HepG2 (cell line): ENCODE measurements around the gene SLC20A1. TPM values are rescaled to one million over a fixed set of nuclear protein-coding genes. Genes with fewer than 3 reads are reported as not detected.

Source experiments
- ATAC-seq: fragments of 200-7000 bp; cut with Tn5 transposase; 3 replicates; pipeline ENCODE4 v1.9.1; 2020; ENCODE audit warnings: mild to moderate bottlenecking, moderate library complexity
- BruUV-seq: library from RNA; stranded (reverse); fragments of 400-500 nt; replicated peaks from 2 replicates; lab custom pipeline; 2021; lab: Mats Ljungman, UMichigan
- CTCF ChIA-PET: fragments of 300-600 bp; formaldehyde crosslinking; extraction: SDS; loops from one replicate; lab custom pipeline; 2021; ENCODE audit warnings: low total read pairs, inconsistent platforms, low intra/inter-chr PET ratio; lab: Yijun Ruan, JAX
- POLR2A ChIA-PET: fragments of 350-600 bp; sonication (Branson Sonifier 250); formaldehyde crosslinking; loops from one replicate; lab custom pipeline; 2020; ENCODE audit warnings: antibody characterized with exemption, inconsistent platforms; lab: Yijun Ruan, JAX
- DNase-seq: peaks from one replicate; pipeline ENCODE4 v3.0.0-alpha.2; 2015; ENCODE audit warnings: low spot score
- FAIRE-seq: peaks from 3 replicates; lab custom pipeline; 2011; peaks lifted over from hg19 to GRCh38; lab: Jason Lieb, UNC
- H2AFZ ChIP-seq: one replicate; pipeline ENCODE4 v1.6.1; 2011; ENCODE audit warnings: low read length, inconsistent platforms
- H3K27ac ChIP-seq: fragments of 300-600 bp; 3 replicates; pipeline ENCODE4 v1.8.0; 2011; ENCODE audit warnings: mixed run types, mild to moderate bottlenecking, mixed read lengths, low read length, inconsistent platforms; ENCODE audit not compliant: insufficient read depth; ENCODE audit errors: extremely low read length
- H3K27me3 ChIP-seq, 2 experiments: fragments of 200-600 bp in 1 of 2; 2 replicates in 1 of 2; 3 replicates in 1 of 2; pipeline versions ENCODE4 v1.6.0 to v1.8.0; 2011; ENCODE audit warnings: low read length in 2 of 2, mild to moderate bottlenecking in 2 of 2, moderate library complexity in 2 of 2, inconsistent platforms in 1 of 2; ENCODE audit not compliant: insufficient read depth in 2 of 2, control insufficient read depth in 1 of 2
- H3K36me3 ChIP-seq, 2 experiments: fragments of 200-600 bp in 1 of 2; replicated peaks in 1 of 2; 2 replicates in 1 of 2; 3 replicates in 1 of 2; pipeline versions ENCODE4 v1.5.1 to v1.8.0; 2011; ENCODE audit warnings: low read length in 2 of 2, inconsistent platforms in 1 of 2; ENCODE audit not compliant: insufficient read depth in 2 of 2, control insufficient read depth in 1 of 2
- H3K4me1 ChIP-seq: 2 replicates; pipeline ENCODE4 v1.5.1; 2012; ENCODE audit warnings: low read length, inconsistent platforms; ENCODE audit not compliant: insufficient read depth
- H3K4me2 ChIP-seq: 2 replicates; pipeline ENCODE4 v1.6.0; 2011; ENCODE audit warnings: low read depth, low read length, inconsistent platforms
- H3K4me3 ChIP-seq, 3 experiments: fragments of 200-600 bp in 1 of 3; sonication (generic), shearing (Covaris generic) in 1 of 3; replicated peaks in 1 of 3; 2 replicates each; pipeline ENCODE4 v1.5.1; 2011 to 2016; ENCODE audit warnings: low read length in 3 of 3, inconsistent platforms in 2 of 3, low read depth in 2 of 3, mild to moderate bottlenecking in 2 of 3, control low read depth in 1 of 3, mixed read lengths in 1 of 3; ENCODE audit not compliant: insufficient read depth in 1 of 3
- H3K79me2 ChIP-seq: one replicate; pipeline ENCODE4 v1.6.1; 2011; ENCODE audit warnings: low read length, inconsistent platforms; ENCODE audit not compliant: insufficient read depth
- H3K9ac ChIP-seq: 2 replicates; pipeline ENCODE4 v1.6.0; 2011; ENCODE audit warnings: mild to moderate bottlenecking, low read depth, low read length, inconsistent platforms; ENCODE audit not compliant: insufficient read depth
- H3K9me3 ChIP-seq: 2 replicates; pipeline ENCODE4 v1.5.1; 2012; ENCODE audit warnings: mild to moderate bottlenecking, low read length
- H4K20me1 ChIP-seq: 2 replicates; pipeline ENCODE4 v1.6.0; 2011; ENCODE audit warnings: inconsistent platforms, mild to moderate bottlenecking, low read length, moderate library complexity; ENCODE audit not compliant: insufficient read depth
- BCL6 ChIP-seq: IDR thresholded peaks from 2 replicates; pipeline ENCODE4 v1.6.1; 2016; ENCODE audit warnings: missing genetic modification reagents, missing compliant biosample characterization
- CENPX ChIP-seq: sonication (generic); formaldehyde crosslinking; IDR thresholded peaks from 2 replicates; pipeline ENCODE4 v1.9.0; 2021; ENCODE audit warnings: mild to moderate bottlenecking, missing genetic modification reagents, moderate library complexity
- FOXJ3 ChIP-seq: sonication (generic); formaldehyde crosslinking; IDR thresholded peaks from 2 replicates; pipeline ENCODE4 v1.4.0; 2020; ENCODE audit warnings: missing genetic modification reagents, mild to moderate bottlenecking, borderline replicate concordance
- GLI4 ChIP-seq: sonication (generic); formaldehyde crosslinking; IDR thresholded peaks from 2 replicates; pipeline ENCODE4 v1.5.1; 2020; ENCODE audit warnings: missing genetic modification reagents, mild to moderate bottlenecking, moderate library complexity, borderline replicate concordance
- HCFC1 ChIP-seq: fragments of 150-350 bp; IDR thresholded peaks from 2 replicates; pipeline ENCODE4 v1.6.1; 2014; ENCODE audit warnings: low read depth, low read length
- HES4 ChIP-seq: sonication (generic); formaldehyde crosslinking; IDR thresholded peaks from 2 replicates; pipeline ENCODE4 v1.9.0; 2021; ENCODE audit warnings: mild to moderate bottlenecking, missing genetic modification reagents, borderline replicate concordance
- NFKB2 ChIP-seq: sonication (generic); formaldehyde crosslinking; IDR thresholded peaks from 2 replicates; pipeline ENCODE4 v1.4.0; 2020; ENCODE audit warnings: missing genetic modification reagents, borderline replicate concordance
- PCBP1 ChIP-seq: fragments of 200-400 bp; formaldehyde crosslinking; IDR thresholded peaks from 2 replicates; pipeline ENCODE4 v1.6.1; 2017; ENCODE audit warnings: mild to moderate bottlenecking, low read depth, low read length, borderline replicate concordance
- PHF8 ChIP-seq: sonication (generic); formaldehyde crosslinking; IDR thresholded peaks from 2 replicates; pipeline ENCODE4 v1.5.0; 2020; ENCODE audit warnings: missing genetic modification reagents
- SAP130 ChIP-seq: IDR thresholded peaks from 2 replicates; pipeline ENCODE4 v1.6.1; 2016; ENCODE audit warnings: low read depth
- TMF1 ChIP-seq: sonication (generic); formaldehyde crosslinking; IDR thresholded peaks from 2 replicates; pipeline ENCODE4 v1.8.1; 2022; ENCODE audit warnings: low read depth, missing genetic modification reagents
- ZFP82 ChIP-seq: sonication (generic); formaldehyde crosslinking; IDR thresholded peaks from 2 replicates; pipeline ENCODE4 v1.5.1; 2020; ENCODE audit warnings: mild to moderate bottlenecking, missing genetic modification reagents, borderline replicate concordance
- ZKSCAN1 ChIP-seq: fragments of 150-350 bp; IDR thresholded peaks from 2 replicates; pipeline ENCODE4 v1.6.1; 2014; ENCODE audit warnings: low read length
- ZNF34 ChIP-seq: sonication (generic); formaldehyde crosslinking; IDR thresholded peaks from 2 replicates; pipeline ENCODE4 v1.4.0; 2020; ENCODE audit warnings: mild to moderate bottlenecking, missing genetic modification reagents, borderline replicate concordance
- ZNF441 ChIP-seq: sonication (generic); formaldehyde crosslinking; IDR thresholded peaks from 2 replicates; pipeline ENCODE4 v1.7.0; 2021; ENCODE audit warnings: missing genetic modification reagents, borderline replicate concordance
- ZNF674 ChIP-seq: sonication (generic); formaldehyde crosslinking; IDR thresholded peaks from 2 replicates; pipeline ENCODE4 v1.5.0; 2020; ENCODE audit warnings: low read depth, mild to moderate bottlenecking, missing genetic modification reagents
- ZNF816 ChIP-seq: sonication (generic); formaldehyde crosslinking; IDR thresholded peaks from 2 replicates; pipeline ENCODE4 v1.8.0; 2022; ENCODE audit warnings: missing genetic modification reagents, mild to moderate bottlenecking, borderline replicate concordance
- ZSCAN31 ChIP-seq: sonication (generic); formaldehyde crosslinking; IDR thresholded peaks from 2 replicates; pipeline ENCODE4 v1.5.0; 2020; ENCODE audit warnings: low read depth, mild to moderate bottlenecking, missing genetic modification reagents
- WGBS: methylation state at CpG from one replicate; pipeline ENCODE4 v1.1.6; 2017; ENCODE audit warnings: low lambda C conversion rate; 5-methylcytosine and 5-hydroxymethylcytosine counted together
- in situ Hi-C: cut with HindIII; loops from 2 replicates; pipeline ENCODE4 v1.10.0; 2017; ENCODE audit warnings: low pct_unique_long_range_greater_than_20kb; ENCODE audit not compliant: extremely low pct_ligation_motif_present
- intact Hi-C: fragments of 100-400 bp; cut with micrococcal nuclease; formaldehyde crosslinking; loops from one replicate; pipeline ENCODE4 v1.10.0; 2022; ENCODE audit not compliant: unreplicated experiment
- polyA plus RNA-seq, 8 experiments: library from polyadenylated mRNA; depleted of rRNA in 3 of 8; stranded (reverse) in 7 of 8; unstranded in 1 of 8; fragments of >200 nt; fragmentation: Illumina TruSeq in 4 of 8; extraction: Trizol in 4 of 8; gene quantifications; 2 replicates each; pipeline versions ENCODE4 v1.2.1 to v1.2.3, GENCODE V29; 2011 to 2016; ENCODE audit warnings: low read depth in 4 of 8, missing spikeins in 1 of 8, mixed read lengths in 1 of 8; ENCODE audit not compliant: insufficient read depth in 1 of 8
- total RNA-seq, 5 experiments: library from RNA; depleted of rRNA; stranded (reverse); fragments of >200 nt; fragmentation: Illumina TruSeq; extraction: Trizol; gene quantifications; 2 replicates each; pipeline ENCODE4 v1.2.3, GENCODE V29; 2016; ENCODE audit warnings: low read depth in 1 of 5
- TF ChIP-seq, protein P1 (sequence below): sonication (generic); formaldehyde crosslinking; IDR thresholded peaks from 2 replicates; pipeline ENCODE4 v1.4.0; 2020; ENCODE audit warnings: mild to moderate bottlenecking, missing genetic modification reagents
- TF ChIP-seq, protein P2 (sequence below): IDR thresholded peaks from 2 replicates; pipeline ENCODE4 v1.6.1; 2016; ENCODE audit warnings: mild to moderate bottlenecking, missing biosample characterization, missing genetic modification reagents

SLC20A1 gene
- total and polyA plus RNA-seq, 2 of the 13 experiments (the other 11 are each of a cell fraction or from before 2014, with no cell fraction given) = 54.0 to 85.9 TPM

DNA sequence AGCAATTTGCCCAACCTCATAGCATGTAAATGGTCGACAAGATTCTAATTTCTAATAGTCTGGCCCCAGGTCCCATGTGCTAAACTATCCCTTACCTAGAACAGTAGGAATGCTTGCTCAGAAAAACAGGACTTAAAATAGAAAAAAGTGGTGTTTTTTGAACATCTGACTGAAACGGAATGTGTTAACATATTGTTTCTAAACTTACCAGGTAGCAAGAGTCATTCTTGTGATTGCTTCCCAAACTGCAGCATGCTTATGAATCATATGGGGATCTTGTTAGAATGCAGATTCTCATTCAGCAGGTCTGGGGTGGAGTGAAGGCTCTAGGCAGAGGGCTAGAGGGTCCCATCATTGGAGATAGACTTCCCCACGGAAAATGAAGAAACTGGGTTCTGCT is 5.8 kb upstream of the SLC20A1 start:
- CTCF ChIA-PET = no interaction called here
- no peaks in the 10 kb centered on the region for H3K9me3 ChIP-seq
- BruUV-seq = no TSS peak
- POLR2A ChIA-PET = no interaction called here
- H3K9ac ChIP-seq = no peak overlapping the region
- TF ChIP-seq, protein P1, sequence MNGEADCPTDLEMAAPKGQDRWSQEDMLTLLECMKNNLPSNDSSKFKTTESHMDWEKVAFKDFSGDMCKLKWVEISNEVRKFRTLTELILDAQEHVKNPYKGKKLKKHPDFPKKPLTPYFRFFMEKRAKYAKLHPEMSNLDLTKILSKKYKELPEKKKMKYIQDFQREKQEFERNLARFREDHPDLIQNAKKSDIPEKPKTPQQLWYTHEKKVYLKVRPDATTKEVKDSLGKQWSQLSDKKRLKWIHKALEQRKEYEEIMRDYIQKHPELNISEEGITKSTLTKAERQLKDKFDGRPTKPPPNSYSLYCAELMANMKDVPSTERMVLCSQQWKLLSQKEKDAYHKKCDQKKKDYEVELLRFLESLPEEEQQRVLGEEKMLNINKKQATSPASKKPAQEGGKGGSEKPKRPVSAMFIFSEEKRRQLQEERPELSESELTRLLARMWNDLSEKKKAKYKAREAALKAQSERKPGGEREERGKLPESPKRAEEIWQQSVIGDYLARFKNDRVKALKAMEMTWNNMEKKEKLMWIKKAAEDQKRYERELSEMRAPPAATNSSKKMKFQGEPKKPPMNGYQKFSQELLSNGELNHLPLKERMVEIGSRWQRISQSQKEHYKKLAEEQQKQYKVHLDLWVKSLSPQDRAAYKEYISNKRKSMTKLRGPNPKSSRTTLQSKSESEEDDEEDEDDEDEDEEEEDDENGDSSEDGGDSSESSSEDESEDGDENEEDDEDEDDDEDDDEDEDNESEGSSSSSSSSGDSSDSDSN (CRISPR knock-in tag) = no peak
- TF ChIP-seq, protein P2, sequence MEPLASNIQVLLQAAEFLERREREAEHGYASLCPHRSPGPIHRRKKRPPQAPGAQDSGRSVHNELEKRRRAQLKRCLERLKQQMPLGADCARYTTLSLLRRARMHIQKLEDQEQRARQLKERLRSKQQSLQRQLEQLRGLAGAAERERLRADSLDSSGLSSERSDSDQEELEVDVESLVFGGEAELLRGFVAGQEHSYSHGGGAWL (CRISPR knock-in tag) = no peak
- TF ChIP-seq GLI4 (no peak), BCL6 (CRISPR knock-in tag) (no peak), CENPX (CRISPR knock-in tag) (no peak), ZNF674 (no peak), TMF1 (CRISPR knock-in tag) (no peak), ZNF441 (CRISPR knock-in tag) (no peak), FOXJ3 (CRISPR knock-in tag) (no peak), ZFP82 (no peak), HCFC1 (no peak), ZNF34 (CRISPR knock-in tag) (no peak), ZNF816 (CRISPR knock-in tag) (no peak), PCBP1 (no peak), ZSCAN31 (CRISPR knock-in tag) (no peak), HES4 (CRISPR knock-in tag) (no peak), PHF8 (no peak), SAP130 (CRISPR knock-in tag) (no peak), ZKSCAN1 (no peak), NFKB2 (CRISPR knock-in tag) (no peak)
- H2AFZ ChIP-seq = no peak overlapping the region
- no peaks in the 10 kb centered on the region for H4K20me1 ChIP-seq
- FAIRE-seq = no peak
- in situ Hi-C loops (no loop called here), intact Hi-C loops (no loop called here)
- H3K27ac ChIP-seq = no peak overlapping the region
- 49% methylated on average over 3 of the region's 3 CpGs for WGBS
- peaks cover 75% of the 10 kb centered on the region for H3K4me1 ChIP-seq
- no peaks in the 10 kb centered on the region for H3K79me2 ChIP-seq
- ATAC-seq = no peak
- H3K4me2 ChIP-seq = peak overlapping the region; percentile 41; the same call in 1 of the 2 replicates
- no peaks in the 10 kb centered on the region for H3K36me3 ChIP-seq
- no peak for DNase-seq
- peaks cover 1 to 16% of the 10 kb centered on the region in 2 experiments; a peak in 2 of 5 replicates for H3K27me3 ChIP-seq
- no peak overlapping the region for H3K4me3 ChIP-seq
